ENCODE measurements around the gene BICD1. TPM values are rescaled to one million over a fixed set of nuclear protein-coding genes. Genes with fewer than 3 reads are reported as not detected.
A peak's percentile ranks its signal among the peaks of the same experiment; 100 is the strongest.

Gene BICD1
- total and polyA plus RNA-seq, 2 donors (not counting 1 experiment from before 2014, with no cell fraction given) = 11.1 to 12.4 TPM

GRCh38 chr12:32176606-32177005, 70.0 kb downstream of the BICD1 start:
- H3K9ac ChIP-seq (ENCODE audit: insufficient read depth, low read length) = no peak overlapping the region
- no peaks in the 10 kb centered on the region for H4K20me1 ChIP-seq (ENCODE audit: control insufficient read depth, extremely low read depth, insufficient read depth, low read length)
- H3K4me2 ChIP-seq (ENCODE audit: extremely low read depth, insufficient read depth, low read length) = no peak overlapping the region
- no peak overlapping the region for H3K27ac ChIP-seq (ENCODE audit: insufficient read depth, low read length)
- no peaks in the 10 kb centered on the region for H3K27me3 ChIP-seq (ENCODE audit: control insufficient read depth, insufficient read depth, low read length)
- no peaks in the 10 kb centered on the region for H3K79me2 ChIP-seq (ENCODE audit: control insufficient read depth, insufficient read depth, low read length)
- no peaks in the 10 kb centered on the region for H3K4me1 ChIP-seq (ENCODE audit: control insufficient read depth, extremely low read depth, insufficient read depth, low read length)
- H2AFZ ChIP-seq (ENCODE audit: low read length) = no peak overlapping the region
- no peaks in the 10 kb centered on the region for H3K36me3 ChIP-seq (ENCODE audit: control insufficient read depth, insufficient read depth, low read length)
- TF ChIP-seq EZH2 (IDR thresholded peaks at IDR 0.05; ENCODE audit: low read length, missing control alignments) (no peak), CTCF (conservative IDR thresholded peaks at IDR 0.05 in 1 of 2, IDR thresholded peaks at IDR 0.05 in 1 of 2; ENCODE audit: low read depth in 1 of 2, low read length in 2 of 2) (no peak)
- no peaks in the 10 kb centered on the region for H3K9me3 ChIP-seq (ENCODE audit: control insufficient read depth, insufficient read depth, low read depth, low read length)
- DNase-seq (ENCODE audit: low read depth in 2 of 2) = peak in 1 of 2 donors; percentile 11
- no peak overlapping the region for H3K4me3 ChIP-seq (replicated peaks in 1 of 4; ENCODE audit: control extremely low read depth in 1 of 4, insufficient read depth in 1 of 4, low read depth in 3 of 4, low read length in 4 of 4)

GRCh38 chr12:32178341-32179010, 71.8 kb downstream of the BICD1 start:
- no peak overlapping the region for H3K4me2 ChIP-seq (ENCODE audit: extremely low read depth, insufficient read depth, low read length)
- no peaks in the 10 kb centered on the region for H3K27me3 ChIP-seq (ENCODE audit: control insufficient read depth, insufficient read depth, low read length)
- H3K4me1 ChIP-seq (ENCODE audit: control insufficient read depth, extremely low read depth, insufficient read depth, low read length) = no peaks in the 10 kb centered on the region
- H2AFZ ChIP-seq (ENCODE audit: low read length) = no peak overlapping the region
- H3K79me2 ChIP-seq (ENCODE audit: control insufficient read depth, insufficient read depth, low read length) = no peaks in the 10 kb centered on the region
- H3K27ac ChIP-seq (ENCODE audit: insufficient read depth, low read length) = no peak overlapping the region
- no peaks in the 10 kb centered on the region for H3K36me3 ChIP-seq (ENCODE audit: control insufficient read depth, insufficient read depth, low read length)
- no peaks in the 10 kb centered on the region for H3K9me3 ChIP-seq (ENCODE audit: control insufficient read depth, insufficient read depth, low read depth, low read length)
- no peak for DNase-seq (ENCODE audit: low read depth in 2 of 2)
- H4K20me1 ChIP-seq (ENCODE audit: control insufficient read depth, extremely low read depth, insufficient read depth, low read length) = no peaks in the 10 kb centered on the region
- H3K4me3 ChIP-seq (replicated peaks in 1 of 4; ENCODE audit: control extremely low read depth in 1 of 4, insufficient read depth in 1 of 4, low read depth in 3 of 4, low read length in 4 of 4) = no peak overlapping the region
- TF ChIP-seq CTCF (conservative IDR thresholded peaks at IDR 0.05 in 1 of 2, IDR thresholded peaks at IDR 0.05 in 1 of 2; ENCODE audit: low read depth in 1 of 2, low read length in 2 of 2) (no peak), EZH2 (IDR thresholded peaks at IDR 0.05; ENCODE audit: low read length, missing control alignments) (no peak)
- no peak overlapping the region for H3K9ac ChIP-seq (ENCODE audit: insufficient read depth, low read length)

- Histone ChIP-seq H2AFZ (ENCODE audit: low read length) (no peak overlapping the region), H3K9me3 (ENCODE audit: control insufficient read depth, insufficient read depth, low read depth, low read length) (no peaks in the 10 kb centered on the region), H4K20me1 (ENCODE audit: control insufficient read depth, extremely low read depth, insufficient read depth, low read length) (no peaks in the 10 kb centered on the region), H3K79me2 (ENCODE audit: control insufficient read depth, insufficient read depth, low read length) (no peaks in the 10 kb centered on the region), H3K4me3 (replicated peaks in 1 of 4; ENCODE audit: control extremely low read depth in 1 of 4, insufficient read depth in 1 of 4, low read depth in 3 of 4, low read length in 4 of 4) (no peak overlapping the region), H3K27me3 (ENCODE audit: control insufficient read depth, insufficient read depth, low read length) (no peaks in the 10 kb centered on the region), H3K36me3 (ENCODE audit: control insufficient read depth, insufficient read depth, low read length) (no peaks in the 10 kb centered on the region), H3K4me1 (ENCODE audit: control insufficient read depth, extremely low read depth, insufficient read depth, low read length) (no peaks in the 10 kb centered on the region), H3K4me2 (ENCODE audit: extremely low read depth, insufficient read depth, low read length) (no peak overlapping the region), H3K9ac (ENCODE audit: insufficient read depth, low read length) (no peak overlapping the region), H3K27ac (ENCODE audit: insufficient read depth, low read length) (no peak overlapping the region)
- TF ChIP-seq CTCF (conservative IDR thresholded peaks at IDR 0.05 in 1 of 2, IDR thresholded peaks at IDR 0.05 in 1 of 2; ENCODE audit: low read depth in 1 of 2, low read length in 2 of 2) (no peak), EZH2 (IDR thresholded peaks at IDR 0.05; ENCODE audit: low read length, missing control alignments) (no peak)
- no peak for DNase-seq (ENCODE audit: low read depth in 2 of 2)
Observed at GRCh38 chr12:32179011-32179395, 72.4 kb downstream of the BICD1 start.
